HG02588 (cell line): ENCODE data around the gene HNRNPD.
"Not testable (repeated sequence)": the region's sequence is repeated elsewhere in the genome, so short reads cannot be mapped to it uniquely, and the experiment has no call there.

Source experiments
- ATAC-seq: cut with Tn5 transposase; IDR thresholded peaks from one replicate; pipeline ENCODE4 v1.9.1; 2021; ENCODE audit warnings: mild to moderate bottlenecking, moderate library complexity; ENCODE audit not compliant: unreplicated experiment

Gene HNRNPD, protein sequence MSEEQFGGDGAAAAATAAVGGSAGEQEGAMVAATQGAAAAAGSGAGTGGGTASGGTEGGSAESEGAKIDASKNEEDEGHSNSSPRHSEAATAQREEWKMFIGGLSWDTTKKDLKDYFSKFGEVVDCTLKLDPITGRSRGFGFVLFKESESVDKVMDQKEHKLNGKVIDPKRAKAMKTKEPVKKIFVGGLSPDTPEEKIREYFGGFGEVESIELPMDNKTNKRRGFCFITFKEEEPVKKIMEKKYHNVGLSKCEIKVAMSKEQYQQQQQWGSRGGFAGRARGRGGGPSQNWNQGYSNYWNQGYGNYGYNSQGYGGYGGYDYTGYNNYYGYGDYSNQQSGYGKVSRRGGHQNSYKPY

DNA sequence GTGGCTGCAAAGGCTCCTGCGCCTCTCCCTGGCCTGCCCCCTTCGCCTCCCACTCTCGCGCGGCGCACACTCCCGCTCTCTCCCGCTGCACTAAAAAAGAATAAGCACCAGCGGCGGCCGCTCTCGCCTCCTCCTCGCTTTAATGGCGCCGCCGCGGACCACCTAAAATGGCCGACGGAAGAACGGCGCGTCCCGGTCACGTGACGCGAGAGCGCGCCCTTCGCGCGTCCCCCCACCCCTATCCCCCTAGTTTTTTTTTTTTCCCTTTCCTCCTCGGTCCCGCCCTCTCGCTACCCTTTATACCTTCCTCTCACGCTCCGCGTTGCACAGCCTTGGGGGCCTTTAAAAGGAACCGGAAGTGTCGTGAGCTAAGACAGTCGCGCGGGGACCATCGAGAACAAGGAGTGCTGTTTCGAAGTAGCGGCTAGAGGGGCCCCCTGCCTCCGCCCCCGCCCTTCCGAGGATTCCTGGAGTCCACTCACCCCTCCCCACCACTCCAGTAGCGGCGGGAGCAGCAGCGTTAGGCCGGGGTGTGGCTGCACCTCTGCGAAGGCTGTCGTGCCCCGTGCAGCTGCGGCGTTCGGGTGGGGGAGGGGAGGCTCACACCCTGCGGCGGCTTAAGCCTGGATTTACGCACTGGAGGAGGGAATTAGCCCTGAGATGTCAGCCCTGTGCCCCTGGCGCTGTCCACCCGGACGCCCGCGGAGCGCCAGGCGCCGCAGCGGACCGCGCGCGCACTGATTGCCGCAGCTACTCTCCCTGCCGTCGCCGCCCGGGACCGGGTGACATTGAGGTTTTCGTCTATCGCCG lies at the start of gene HNRNPD:
HNRNPD (minus strand) TSS at position 176 of the 810 bp plus-strand sequence. CDS start 313 bp downstream, outside the sequence.
- peak; percentile 94 for ATAC-seq

DNA sequence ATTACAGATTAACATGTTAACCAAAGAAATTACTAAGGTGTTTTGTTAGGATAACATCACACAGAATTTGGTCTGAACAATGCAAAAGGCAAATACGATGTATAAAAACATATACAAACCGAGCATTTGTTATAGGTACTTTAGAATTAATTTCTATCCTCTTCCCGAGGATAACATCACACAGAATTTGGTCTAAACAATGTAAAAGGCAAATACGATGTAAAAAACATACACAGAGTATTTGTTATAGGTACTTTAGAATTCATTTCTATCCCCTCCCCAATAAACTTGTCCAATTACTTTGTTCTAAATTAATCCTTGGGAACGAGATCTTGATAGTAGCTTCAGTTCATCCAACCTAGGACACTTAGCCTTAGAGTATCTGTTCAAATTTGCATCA lies 48.8 kb upstream of the HNRNPD start:
- ATAC-seq, result no peak

DNA sequence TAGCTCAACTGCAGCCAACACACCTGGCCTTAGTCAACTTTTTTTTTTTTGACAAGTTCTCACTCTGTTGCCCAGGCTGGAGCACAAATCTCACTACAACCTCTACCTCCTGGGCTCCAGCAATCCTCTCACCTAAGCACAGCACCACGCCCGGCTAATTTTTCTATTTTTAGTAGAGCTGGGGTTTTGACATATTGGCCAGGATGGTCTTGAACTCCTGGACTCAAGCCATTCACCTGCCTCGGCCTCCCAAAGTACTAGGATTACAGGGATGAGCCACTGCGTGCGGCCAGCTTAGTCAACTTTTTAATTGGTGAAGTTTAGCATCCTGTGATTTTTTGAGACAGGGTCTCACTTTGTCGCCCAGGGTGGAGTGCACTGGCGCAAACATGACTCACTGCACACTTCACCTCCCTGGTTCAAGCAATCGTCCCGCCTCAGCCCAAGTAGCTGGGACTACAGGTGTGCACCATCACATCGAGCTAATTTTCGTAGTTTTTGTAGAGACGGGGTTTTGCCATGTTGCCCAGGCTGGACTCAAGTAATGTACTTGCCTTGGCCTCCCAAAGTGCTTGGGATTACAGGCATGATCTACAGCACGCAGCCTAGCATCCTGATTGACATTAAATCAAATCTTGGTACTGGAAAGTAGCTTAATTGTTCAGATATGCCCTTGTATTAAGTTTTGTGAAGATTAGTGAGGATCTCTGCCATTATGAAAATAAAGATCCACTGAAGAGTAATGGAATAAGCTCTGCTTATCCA lies 48.2 kb upstream of the HNRNPD start:
- no peak for ATAC-seq

DNA sequence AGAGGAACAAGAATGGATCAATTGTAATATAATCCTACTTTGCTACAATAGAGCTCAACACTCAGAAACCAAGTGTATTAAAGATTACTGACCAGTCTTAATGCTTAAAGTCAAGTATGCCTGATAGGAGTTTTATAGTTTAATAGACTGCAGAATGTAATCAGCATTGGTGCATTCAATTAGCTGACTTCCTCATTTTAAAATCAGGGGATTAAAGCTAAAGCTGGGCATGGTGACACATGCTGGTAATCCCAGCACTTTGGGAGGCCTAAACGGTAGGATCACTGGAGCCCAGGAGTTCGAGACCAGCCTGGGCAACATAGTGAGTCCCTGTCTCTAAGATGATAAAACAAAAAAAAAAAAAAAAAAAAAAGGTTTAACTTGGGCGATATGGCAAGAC lies 45.7 kb upstream of the HNRNPD start:
- no peak for ATAC-seq

DNA sequence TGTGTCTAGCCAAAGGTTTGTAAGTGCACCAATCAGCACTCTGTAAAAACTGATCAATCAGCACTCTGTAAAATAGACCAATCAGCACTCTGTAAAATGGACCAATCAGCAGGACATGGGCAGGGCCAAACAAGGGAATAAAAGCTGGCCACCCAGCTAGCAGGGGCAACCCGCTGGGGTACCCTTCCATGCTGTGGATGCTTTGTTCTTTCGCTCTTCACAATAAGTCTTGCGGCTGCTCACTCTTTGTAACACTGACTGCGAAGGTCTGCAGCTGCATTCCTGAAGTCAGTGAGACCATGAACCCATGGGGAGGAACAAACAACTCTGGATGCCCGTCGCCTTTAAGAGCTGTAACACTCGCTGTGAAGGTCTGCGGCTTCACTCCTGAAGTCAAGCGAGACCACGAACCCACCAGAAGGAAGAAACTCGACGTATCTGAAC lies 42.2 kb upstream of the HNRNPD start:
- no peak for ATAC-seq

DNA sequence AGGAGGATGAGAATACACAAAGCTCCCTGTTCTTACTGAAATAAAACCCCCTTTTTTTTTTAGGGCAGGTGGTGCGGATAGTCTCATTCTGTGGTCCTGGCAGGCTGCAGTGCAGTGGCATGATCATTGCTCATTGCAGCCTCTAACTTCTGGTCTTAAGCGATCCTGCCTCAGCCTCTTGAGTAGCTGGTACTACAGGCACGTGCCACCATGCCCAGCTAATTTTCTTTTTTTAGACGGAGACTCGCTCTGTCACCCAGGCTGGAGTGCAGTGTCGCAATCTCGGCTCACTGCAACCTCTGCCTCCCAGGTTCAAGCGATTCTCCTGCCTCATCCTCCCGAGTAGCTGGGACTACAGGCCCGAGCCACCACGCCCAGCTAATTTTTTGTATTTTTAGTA lies 41.3 kb upstream of the HNRNPD start:
- not testable (repeated sequence) for ATAC-seq

DNA sequence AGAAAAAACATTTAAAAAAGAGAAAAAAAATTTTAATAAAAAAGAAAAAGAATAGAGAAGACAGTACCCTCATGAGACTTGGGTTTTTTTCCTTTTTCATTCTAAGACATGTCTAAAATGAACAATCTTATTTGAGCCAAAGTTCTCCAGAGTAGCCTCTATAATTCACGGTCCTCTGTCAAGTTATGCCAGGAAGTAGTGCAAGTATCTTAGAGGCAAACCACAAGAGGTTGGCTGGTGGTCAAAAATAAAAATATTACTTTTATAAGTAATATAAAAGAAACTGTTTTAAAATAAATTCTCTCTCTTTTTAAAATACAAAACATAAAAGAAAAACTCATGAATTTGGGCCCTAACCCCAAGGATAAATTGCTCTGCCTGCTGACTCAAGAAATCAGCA lies 29.9 kb upstream of the HNRNPD start:
- ATAC-seq, result no peak

DNA sequence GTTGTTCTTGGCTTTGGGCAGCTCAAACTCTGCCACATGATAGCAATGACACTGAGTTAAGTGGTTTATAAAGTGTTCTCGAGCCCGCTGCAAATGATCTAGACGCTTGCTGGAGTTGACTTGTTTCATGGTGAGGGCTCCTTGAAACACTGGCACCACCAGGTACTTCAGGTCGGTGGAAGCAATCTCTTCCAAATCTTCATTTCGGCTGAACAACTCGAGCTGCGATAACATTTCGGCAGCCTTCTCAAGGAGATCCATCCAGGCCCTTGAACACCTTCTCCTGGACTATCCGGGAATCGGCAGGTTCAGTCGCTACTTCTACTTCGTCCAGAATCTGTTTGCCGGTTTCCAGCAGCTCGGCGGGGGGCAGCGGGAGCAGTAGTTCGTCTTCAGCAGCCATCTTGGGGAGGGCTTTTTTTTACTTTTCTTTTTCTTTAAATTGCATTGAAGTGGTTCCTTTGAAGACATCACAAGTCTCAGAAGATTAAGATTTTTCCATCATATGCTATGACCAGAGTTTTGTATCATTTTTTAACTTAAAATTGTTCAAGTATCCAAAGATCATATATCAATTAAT lies 28.5 kb upstream of the HNRNPD start:
- ATAC-seq, result no peak

DNA sequence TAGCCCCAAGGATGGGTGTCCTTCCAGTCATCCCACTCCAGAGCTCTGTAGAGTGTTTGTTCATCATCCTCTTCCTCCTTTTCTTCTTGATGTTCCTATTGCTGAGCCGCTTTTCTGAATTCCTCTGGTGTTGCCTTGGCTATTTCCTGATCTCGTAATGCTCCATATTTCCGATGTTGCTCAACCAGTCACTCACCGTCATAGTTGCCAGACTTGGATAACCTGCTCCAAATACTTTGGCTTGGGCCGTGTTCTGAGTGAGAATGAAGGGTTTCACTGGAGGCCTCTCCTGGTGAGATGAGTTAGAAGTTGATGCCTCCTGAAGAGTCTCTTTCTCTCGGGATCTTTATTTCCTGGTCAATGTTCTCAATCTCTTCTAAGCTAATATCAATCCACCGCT lies 27.8 kb upstream of the HNRNPD start:
- ATAC-seq, result no peak

DNA sequence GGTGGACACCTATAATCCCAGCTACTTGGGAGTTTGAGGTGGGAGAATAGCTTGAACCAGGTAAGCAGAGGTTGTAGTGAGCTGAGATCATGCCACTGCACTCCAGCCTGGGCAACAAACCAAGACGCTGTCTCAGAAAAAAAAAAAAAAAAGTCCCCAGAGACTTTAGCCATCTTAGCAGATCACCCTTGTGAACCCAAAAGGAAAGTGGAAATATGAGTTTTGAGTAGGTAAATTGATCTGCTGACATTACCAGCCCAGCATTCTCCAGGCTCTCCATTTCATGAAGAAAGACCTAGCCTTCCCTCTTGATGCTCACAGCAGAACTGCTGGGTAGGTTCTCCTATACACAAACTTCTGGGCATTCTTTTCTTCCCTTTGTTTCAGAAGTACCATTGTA lies 24.5 kb upstream of the HNRNPD start:
- ATAC-seq, result no peak

DNA sequence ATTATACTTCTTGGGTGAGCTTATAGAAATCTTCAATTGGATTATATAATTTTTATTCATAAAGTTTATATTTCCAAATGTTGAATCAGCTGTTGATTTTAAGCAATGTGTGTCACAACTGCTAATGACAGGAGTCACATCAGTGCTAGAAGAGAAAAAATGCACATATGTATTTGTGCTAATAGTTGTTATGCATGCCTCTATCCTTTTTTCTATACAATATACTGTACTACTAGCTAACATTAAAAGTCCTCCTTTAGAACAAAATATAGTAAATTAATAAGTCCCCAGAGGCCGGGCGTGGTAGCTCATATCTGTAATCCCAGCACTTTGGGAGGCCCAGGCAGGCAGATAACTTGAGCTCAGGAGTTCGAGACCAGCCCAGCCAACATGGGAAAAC lies 23.7 kb upstream of the HNRNPD start:
- ATAC-seq, result no peak

DNA sequence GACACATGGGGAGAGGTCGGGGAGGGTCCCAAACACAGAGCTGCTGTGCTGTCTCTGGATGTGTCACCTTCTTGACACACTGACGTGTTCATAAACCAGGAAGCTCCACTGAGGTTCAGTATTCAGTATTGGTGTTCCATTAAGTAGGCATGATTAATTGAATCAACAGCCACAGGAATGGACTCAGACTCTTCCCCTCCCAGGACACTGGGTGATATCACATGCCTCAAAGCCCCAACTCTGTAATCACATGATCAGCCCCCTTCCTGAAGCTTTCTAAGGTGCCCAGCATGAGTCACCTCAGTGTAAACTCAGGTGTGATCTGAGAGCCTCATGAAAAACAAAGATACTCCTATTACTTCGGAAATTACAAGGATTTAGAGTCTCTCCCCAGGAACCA lies 21.1 kb upstream of the HNRNPD start:
- no peak for ATAC-seq

DNA sequence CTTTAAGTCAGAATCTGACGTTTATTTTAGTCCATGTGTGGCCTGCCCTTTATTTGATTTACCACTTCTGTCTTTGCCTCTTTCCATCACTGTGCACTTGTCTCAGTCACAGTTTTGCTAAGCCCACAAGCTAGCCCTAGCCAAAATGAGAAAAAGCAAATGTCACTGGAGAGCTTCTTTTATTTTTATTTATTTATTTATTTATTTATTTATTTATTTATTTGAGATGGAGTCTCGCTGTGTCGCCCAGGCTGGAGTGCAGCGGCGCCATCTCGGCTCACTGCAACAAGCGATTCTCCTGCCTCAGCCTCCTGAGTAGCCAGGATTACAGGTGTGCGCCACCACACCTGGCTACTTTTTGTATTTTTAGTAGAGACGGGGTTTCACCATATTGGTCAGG lies 16.3 kb upstream of the HNRNPD start:
- not testable (repeated sequence) for ATAC-seq

DNA sequence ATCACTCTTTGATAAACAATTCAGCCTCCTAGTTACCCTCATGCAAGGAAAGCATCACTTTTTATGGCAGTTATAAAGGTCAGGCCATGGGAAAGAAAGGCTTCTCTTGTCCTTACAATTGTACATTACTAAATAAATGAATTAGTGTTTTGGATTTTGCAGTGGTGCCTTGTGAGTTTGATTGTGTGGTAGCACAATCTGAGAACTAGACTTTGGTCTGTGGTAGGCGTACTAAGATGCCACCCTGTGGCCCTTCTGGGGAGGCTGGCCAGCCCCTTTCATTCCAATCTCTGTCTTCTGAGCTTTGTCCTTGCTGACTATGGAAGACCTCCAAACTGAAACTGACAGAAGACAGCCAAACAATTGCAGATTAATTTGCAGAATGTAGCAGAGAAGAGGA lies 14.6 kb upstream of the HNRNPD start:
- ATAC-seq, result no peak

DNA sequence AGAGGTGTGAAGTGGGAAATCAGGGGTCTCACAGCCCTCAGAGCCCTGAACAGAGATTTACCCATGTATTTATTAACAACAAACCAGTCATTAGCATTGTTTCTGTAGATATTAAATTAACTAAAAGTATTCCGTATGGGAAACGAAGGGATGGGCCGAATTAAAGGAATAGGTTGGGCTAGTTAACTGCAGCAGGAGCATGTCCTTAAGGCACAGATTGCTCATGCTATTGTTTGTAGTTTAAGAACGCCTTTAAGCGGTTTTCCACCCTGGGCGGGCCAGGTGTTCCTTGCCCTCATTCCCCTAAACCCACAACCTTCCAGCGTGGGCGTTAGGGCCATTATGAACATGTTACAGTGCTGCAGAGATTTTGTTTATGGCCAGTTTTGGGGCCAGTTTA lies 12.5 kb upstream of the HNRNPD start:
- not testable (repeated sequence) for ATAC-seq

DNA sequence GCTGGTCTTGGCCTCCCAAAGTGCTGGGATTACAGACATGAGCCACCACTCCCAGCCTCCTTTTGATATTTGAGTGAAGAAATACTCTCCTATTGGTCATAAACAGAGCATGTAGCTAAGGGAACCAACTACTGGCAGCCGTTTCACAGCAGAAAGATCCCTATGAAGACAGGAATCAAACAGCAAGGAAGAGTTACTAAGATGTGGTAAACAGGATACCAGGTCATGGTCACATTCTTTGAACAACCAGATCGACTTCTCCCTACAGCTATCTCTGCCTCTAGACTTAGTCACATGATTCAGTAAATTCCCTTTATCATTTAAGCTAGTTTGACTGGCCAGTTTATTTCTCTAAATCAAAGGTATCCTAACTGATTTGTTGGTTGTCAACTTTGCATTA lies 9.0 kb upstream of the HNRNPD start:
- ATAC-seq, result no peak

DNA sequence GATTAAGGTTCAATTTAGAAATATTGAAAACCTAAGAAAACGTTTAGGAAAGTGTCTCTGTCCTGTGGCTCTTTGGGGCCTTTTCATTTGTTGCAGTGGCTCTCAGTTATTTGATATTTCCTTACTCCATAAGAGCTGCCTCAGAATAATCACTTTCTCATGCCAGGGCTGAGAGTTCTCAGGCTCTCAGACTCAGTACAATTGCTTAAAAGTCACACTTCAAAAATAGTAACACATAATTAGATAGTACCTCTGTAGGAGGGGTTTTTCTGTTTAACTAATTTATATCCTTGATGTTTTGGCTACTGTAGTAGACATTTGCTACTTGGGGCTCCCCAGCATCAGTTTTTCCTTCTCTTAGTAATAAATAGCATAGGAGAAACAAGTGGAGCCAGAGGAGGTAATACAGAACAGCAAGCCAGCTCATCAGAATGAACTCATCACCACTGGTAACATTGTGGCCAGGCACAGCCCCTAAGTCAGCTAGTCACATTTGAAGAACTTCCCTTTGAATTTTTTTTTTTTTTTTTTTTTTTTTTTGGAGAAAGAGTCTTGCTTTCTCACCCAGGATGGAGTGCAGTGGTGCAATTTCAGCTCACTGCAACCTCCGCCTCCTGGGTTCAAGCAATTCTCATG lies 8.0 kb upstream of the HNRNPD start:
- ATAC-seq, result no peak

DNA sequence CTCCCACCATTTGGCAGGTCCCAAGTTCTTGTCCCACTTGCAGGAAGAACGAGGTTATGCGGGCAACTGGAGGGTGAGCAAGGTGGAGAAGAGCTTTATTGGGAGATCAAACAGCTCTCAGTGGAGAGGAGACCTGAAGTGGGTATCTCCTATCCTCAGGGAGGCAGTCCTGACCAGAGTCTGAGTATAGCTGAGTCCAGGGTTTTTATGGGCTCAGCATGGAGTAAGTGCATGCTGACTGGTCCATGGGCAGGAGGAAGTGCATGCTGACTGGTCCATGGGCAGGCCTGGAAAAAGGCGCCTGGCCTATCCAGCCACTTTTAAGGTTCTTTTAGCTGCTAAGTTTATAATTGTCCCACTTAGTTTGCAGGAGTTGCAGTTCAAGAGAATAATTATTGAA lies 7.4 kb upstream of the HNRNPD start:
- ATAC-seq, result no peak

DNA sequence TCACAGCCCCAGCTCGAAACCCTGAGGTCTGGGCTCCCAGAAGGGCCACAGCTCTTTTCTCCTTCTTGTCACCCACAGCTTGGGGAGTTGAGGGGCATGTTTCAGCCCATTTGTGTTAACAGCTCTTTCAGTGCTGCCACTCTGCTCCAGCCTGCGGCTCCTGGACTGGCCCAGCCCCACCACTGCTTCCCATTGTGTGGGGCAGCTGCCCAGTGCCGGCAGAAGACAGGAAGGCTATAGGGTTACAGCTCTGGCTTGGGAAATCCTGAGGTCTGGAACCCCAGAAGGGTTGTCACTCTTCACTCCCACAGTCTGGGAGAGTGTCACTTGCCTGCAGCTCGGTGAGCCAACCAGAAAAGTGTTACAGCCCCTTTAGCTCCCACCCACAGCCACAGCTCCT lies 7.0 kb upstream of the HNRNPD start:
- ATAC-seq, result no peak

DNA sequence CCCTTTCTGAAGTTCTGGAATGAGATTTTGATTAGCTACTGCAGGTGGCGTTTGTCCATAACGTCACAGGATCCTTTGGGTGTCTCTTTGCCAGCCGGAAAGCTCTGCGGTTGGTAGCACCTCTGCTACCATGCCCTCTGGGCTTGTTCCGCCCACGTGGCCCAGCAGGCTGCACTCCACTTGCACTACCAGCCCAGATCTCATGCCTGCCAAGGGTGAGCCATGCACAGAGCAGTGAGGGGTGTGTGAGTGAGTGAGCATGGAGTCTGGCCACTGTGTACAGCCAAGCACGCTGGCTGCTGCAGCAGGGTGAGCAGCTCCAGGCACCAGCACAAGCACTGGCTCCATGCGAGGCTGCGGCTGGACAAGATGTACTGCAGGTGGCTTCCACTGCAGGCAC lies 6.6 kb upstream of the HNRNPD start:
- no peak for ATAC-seq

DNA sequence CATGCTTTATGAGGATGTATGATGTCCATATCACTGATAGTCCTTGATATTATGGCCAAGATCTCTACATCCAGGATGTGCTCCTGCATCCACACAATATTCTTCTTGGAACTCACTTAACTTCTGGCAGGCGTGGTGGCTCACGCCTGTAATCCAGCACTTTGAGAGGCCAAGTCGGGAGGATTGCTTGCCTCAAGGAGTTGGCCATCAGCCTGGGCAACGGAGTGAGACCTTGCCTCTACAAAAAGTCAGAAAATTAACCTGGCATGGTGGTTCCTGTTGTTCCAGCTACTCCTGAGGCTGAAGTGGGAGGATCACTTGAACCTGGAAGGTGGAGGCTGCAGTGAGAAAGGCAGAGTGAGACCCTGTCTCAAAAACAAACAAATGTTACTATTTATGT lies 2.3 kb upstream of the HNRNPD start:
- no peak for ATAC-seq
